ENCODE measurements around the gene SCYL3.

DNA sequence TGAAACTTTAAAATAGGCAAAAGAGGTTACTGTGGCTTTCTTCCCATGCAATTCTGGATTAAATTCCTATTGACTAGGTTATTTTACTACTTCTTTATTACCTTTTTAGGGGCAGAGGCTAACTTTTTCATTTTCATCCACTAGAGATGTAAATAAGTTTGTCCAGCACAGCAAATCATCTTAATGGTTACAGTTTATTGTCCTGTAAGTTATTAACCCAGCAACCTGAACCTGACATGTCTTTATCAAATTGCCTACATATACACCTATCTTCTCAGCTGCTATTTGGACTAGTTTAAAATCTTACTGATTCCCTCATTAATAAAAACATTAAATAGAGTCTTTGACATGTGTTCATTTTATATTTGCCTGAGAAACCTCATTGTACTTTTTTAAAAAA lies 6.9 kb upstream of the SCYL3 start:
- TF ChIP-seq, protein P1, sequence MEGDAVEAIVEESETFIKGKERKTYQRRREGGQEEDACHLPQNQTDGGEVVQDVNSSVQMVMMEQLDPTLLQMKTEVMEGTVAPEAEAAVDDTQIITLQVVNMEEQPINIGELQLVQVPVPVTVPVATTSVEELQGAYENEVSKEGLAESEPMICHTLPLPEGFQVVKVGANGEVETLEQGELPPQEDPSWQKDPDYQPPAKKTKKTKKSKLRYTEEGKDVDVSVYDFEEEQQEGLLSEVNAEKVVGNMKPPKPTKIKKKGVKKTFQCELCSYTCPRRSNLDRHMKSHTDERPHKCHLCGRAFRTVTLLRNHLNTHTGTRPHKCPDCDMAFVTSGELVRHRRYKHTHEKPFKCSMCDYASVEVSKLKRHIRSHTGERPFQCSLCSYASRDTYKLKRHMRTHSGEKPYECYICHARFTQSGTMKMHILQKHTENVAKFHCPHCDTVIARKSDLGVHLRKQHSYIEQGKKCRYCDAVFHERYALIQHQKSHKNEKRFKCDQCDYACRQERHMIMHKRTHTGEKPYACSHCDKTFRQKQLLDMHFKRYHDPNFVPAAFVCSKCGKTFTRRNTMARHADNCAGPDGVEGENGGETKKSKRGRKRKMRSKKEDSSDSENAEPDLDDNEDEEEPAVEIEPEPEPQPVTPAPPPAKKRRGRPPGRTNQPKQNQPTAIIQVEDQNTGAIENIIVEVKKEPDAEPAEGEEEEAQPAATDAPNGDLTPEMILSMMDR (IDR thresholded peaks at IDR 0.05) = no peak
- no peak for TF ChIP-seq POLR2A (IDR thresholded peaks at IDR 0.05)
